T-helper 1 cell treated with Interleukin-12 subunit alpha and Interleukin-12 subunit beta and Interleukin-4 antibody, amounts not matched to agents 30 ng/mL and 1 ng/mL, for 36 hours (primary cell): ENCODE data around the gene PRICKLE1. TPM values are rescaled to one million over a fixed set of nuclear protein-coding genes. Genes with fewer than 3 reads are reported as not detected.
"Not testable (repeated sequence)": the region's sequence is repeated elsewhere in the genome, so short reads cannot be mapped to it uniquely, and the experiment has no call there.

Experiments
- intact Hi-C: fragments of 100-400 bp; cut with micrococcal nuclease; formaldehyde crosslinking; loops from one replicate; pipeline ENCODE4 v1.15.1; 2024
- total RNA-seq: library from RNA; stranded (reverse); gene quantifications from 2 replicates; pipeline ENCODE4 v1.2.3, GENCODE V29; 2022

Gene PRICKLE1
- total RNA-seq, 1 donor from 2014 or later: 0.15 TPM

DNA sequence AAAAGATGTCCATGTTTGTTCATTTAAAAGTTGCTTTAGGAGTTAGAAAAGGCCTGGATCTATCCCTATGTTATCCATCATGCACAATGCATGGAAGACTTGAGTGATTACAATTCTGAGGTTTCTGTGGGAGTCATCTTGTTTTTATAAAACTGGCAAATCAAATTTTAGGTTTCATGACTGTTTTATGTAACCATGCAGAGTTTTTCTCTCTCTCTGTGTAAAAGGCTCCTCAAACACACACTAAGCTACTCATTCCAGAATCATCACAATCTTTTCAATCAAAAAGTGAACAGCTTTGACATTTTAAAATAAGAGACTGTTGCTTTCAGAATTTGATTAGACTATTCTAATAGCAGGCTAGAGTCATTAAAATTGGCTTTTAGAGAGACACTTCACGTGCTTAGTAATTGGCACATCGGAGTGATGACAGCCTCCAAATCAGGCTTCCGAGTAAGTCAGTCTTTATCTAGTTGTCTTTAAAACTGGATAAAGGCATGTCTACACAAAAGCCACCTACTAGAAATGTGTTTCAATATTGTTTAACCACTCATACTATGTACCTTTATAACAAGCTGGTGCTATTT lies 31.9 kb downstream of the PRICKLE1 start:
- intact Hi-C loops: no loop called here

- intact Hi-C loops: no loop called here
Observed at GRCh38 chr12:42556917-42557316, 32.6 kb downstream of the PRICKLE1 start.

DNA sequence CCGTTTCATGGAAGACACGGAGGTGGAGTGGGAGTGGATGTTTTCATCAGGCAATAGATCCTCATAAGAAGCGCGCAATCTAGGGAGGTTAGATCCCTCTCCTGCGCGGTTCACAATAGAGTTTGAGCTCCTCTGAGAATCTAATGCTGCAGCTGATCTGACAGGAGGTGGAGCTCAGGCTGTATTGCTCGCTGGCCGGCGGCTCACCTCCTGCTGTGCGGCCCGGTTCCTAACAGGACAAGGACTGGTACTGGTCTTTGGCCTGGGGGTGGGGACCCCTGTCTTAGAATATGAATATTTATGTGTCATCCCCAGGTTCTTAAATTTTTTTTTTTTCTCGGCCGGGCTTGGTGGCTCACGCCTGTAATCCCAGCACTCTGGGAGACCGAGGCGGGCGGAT lies 36.7 kb downstream of the PRICKLE1 start:
- intact Hi-C loops: no loop called here

DNA sequence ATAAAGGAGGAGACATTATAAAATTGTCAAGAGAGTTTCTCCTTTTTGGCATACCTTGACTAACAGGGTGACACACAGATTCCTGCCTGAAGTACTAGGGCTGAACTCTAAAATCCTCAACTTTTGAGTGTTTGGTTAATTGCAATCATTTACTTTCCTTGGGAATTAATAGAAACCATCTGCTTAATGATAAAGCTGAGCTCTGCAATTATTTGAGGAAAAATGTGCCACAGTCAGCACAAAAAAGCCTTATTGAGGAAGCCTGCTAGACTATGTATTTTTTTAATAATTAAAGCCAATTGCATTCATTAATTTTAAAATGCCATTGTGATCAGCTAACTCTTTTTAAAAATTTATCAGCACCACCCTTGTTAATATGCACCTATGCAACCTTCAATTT lies 38.7 kb downstream of the PRICKLE1 start:
- intact Hi-C loops: no loop called here

DNA sequence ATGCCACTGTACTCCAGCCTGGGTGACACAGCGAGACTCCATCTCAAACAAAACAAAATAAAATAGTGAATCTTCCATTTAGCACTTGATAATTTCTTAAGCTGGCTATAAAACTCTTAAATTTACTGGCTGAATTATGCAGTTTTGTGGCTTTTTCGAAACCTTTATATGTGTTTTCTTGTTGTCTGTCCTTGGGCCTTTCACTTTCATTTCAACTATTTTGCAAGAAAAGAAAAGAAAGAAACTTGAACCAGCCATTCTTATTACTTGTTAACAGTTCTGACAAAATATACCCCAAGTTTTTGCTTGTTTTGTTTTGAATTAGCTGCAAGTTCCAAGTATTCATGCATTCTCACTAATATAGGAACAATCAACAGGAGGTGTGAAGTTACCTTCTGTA lies 42.8 kb downstream of the PRICKLE1 start:
- intact Hi-C loops: no loop called here

DNA sequence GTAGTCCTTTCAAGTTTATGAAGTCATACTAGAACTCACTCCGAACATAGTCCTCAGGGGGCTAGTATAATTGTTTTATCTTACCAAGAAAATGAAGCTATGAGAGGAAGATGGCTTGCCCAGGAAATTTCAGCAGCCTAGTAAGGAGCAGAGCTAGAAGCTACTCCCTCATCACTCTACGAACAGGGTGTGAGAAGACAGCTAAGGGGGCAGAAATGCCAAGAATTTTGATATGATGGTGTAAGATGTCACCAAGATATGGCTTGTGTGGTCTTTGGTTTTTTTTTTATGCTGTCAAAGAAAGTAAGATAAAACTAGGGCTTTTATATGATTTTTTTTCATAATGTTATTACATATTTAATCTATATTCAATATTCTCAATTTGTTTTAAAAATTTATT lies 47.6 kb downstream of the PRICKLE1 start:
- intact Hi-C loops: no loop called here

DNA sequence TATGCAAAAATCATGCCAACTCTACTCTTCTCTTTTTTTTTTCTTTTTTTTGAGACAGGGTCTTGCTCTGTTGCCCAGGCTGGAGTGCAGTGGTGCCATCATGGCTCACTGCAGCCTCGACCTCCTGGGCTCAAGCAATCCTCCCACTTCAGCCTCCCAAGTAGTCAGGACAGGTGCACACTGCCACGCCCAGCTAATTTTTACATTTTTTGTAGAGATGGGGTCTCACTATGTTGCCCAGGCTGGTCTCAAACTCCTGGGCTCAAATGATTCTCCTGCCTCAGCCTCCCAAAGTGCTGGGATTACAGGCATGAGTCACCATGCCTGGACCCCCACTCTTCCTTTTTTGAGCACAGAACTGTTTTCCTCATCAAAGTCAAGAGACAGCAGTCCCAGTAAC lies 48.2 kb downstream of the PRICKLE1 start:
- intact Hi-C loops: not testable (repeated sequence)

DNA sequence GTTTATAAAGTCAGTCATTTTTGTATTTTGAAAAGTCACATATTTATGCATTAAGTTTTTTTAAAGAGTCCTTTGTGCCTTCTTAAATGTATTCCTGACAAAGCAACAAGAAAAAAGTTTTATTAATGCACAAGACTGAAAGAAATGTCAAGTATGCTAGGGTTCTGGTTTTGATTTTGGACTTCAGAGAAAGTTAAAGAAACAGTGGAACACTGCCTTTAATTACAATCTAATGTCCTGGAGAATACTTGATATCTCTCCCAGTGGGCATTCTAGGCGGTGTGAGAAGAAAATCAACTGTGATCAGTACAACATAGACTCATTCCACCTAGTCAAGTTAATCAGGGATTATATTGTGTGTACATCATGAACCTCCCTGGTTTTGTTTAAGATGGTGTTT lies 49.9 kb downstream of the PRICKLE1 start:
- intact Hi-C loops: no loop called here

DNA sequence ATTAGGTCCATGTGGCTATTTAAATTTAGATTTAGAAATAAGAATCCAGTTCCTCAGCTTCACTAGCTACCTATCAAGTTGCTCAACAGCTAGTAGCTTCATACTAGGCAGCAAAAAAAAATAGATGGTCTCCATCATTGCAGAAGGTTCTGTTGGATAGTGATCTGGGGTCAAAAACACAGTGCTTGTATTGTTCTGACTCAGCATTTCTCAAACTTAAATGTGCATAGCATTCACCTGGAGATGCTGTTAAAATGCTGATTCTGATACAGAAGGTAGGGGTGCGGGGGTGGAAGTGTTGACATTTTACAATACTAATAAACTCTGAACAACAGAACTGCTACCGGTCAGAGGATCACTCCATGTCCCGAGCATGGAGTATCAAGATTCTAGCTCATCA lies 51.3 kb downstream of the PRICKLE1 start:
- intact Hi-C loops: no loop called here

DNA sequence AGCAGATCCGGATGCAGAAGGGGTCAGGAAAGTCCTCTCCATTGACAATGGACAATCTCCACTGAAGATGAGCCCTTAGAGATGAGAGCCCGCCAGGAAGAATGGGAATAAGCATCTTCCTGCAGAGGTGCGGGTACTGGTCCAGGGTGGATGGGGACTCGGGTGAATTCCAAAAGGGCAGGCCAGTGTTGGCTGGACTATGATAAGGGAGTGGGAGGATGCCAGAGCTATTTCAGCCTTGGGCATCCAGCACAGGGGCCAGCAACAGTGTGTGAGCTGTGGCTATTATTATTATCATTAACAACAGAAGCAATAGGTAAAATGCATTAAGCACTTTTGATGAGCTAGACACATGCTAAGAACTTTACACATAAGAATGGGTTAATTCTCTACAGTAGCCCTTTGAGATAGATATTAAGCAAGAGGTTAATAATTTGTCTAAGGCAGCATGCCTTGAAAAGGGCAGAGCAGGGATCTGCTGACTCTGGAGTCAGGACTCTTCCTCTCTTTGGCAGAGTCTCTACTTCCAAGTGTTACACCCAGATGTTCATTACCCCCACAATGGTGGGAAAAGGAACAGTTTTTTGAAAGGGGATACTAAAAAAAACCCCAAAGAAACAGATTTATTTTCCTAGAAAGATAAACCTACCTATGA lies 55.2 kb downstream of the PRICKLE1 start:
- intact Hi-C loops: no loop called here

DNA sequence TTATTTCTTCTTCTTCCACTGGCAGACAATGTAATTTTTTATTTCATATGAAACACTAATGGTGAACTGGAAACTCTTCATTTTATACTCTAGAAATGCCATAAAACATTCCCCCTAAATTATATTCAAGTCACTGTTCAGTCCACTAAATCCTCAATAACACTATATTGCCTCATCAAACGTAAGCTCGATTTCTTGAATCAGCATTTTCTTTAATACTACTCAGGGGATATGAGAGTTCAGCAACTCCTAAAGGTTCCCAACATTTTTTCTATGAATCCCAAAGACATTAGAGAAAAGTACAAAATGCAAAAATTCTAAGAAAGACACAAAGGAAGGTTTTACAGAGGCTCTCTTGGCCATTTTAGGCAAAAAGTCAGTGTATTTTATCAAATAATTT lies 59.3 kb downstream of the PRICKLE1 start:
- intact Hi-C loops: no loop called here

GRCh38 chr12:42525444-42525843 lies 64.1 kb downstream of the PRICKLE1 start:
- intact Hi-C loops: no loop called here

- intact Hi-C loops: no loop called here
Observed at GRCh38 chr12:42524716-42525115, 64.8 kb downstream of the PRICKLE1 start.

GRCh38 chr12:42516573-42516972 lies 73.0 kb downstream of the PRICKLE1 start:
- intact Hi-C loops: no loop called here

- intact Hi-C loops: no loop called here
Observed at GRCh38 chr12:42511656-42512055, 77.9 kb downstream of the PRICKLE1 start.

DNA sequence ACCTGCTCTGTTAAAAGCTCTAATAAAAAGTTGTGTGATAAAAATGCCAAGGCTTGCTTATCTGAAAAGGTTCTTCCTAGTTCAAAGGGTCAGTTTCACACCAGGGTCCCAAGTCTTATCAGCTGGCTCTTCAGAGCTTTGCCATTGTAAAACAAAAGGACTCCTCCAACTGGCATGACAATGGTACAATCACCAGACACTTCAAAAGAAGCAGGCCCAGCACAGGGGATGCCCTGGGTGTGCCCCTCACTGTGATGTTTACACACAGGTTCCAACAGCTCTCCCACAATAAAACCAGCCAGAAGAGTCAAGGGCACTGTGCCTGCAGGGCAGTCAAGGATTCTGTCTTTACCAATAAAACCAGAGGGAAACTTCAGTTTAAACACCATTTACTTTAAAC lies 78.7 kb downstream of the PRICKLE1 start:
- intact Hi-C loops: no loop called here

DNA sequence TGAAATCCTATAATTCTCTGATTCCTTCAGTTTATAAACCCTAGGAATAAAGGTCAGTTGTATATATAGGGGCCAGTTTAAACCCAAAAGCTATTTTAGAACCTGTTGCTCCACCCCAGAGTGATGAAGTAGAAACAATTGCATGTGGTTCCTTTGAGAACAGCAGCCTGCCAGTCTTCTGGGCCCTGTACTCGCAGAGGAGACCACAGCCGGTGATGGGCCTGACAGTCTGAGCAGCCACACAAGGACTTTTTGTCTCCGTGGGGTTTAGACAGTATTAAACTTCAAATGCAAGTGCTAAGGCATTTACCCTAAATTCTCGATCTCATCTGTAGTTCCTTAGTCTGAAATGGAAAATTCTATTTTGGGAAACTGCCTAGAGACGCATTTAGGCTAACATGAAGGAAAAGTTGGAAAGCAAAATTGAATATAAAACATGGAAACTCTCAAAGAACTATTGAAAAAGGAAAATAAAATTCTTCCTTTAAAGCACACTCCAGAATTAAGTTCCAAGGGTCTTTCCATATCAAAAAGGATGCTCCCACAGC lies 80.6 kb downstream of the PRICKLE1 start:
- intact Hi-C loops: no loop called here

DNA sequence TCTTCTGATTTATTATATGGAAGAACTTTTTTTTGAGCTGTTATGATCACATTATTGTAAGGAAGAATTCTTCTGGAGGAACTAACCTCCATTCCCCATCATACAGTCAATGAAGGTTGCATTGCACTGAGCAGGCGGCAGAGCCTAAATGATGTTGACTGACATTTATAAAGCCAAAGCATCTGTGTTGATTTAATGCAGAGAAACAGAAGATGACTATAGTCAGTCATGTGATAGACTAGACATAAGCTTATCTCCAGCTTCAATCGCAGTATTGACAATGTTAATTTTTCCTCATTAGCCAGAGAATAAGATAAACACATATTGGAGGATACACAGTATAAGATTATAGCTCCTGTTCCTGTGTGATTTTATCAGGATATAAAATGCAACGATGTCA lies 82.0 kb downstream of the PRICKLE1 start:
- intact Hi-C loops: no loop called here

- intact Hi-C loops: no loop called here
Observed at GRCh38 chr12:42507081-42507480, 82.5 kb downstream of the PRICKLE1 start.

- intact Hi-C loops: no loop called here
Observed at GRCh38 chr12:42504049-42504448, 85.5 kb downstream of the PRICKLE1 start.

DNA sequence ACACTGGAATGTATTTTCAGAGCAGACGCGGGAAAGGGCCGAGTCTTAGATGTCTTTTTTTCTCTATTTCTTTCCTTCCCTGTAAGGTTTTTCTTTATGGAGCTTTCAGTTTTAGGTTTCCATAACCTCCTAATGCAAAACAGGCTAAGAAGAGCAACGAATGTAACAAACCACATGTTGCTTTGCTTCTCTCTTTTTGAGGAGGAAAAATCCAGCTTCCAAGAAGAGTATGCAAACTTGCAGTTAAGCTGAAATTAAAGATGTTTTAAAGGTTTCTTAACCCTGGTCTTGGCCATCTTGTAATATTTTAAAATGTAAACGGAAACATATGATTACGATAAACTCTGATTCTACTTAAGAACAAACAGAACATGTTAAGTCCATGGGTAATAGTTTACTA lies 86.9 kb downstream of the PRICKLE1 start:
- intact Hi-C loops: no loop called here

DNA sequence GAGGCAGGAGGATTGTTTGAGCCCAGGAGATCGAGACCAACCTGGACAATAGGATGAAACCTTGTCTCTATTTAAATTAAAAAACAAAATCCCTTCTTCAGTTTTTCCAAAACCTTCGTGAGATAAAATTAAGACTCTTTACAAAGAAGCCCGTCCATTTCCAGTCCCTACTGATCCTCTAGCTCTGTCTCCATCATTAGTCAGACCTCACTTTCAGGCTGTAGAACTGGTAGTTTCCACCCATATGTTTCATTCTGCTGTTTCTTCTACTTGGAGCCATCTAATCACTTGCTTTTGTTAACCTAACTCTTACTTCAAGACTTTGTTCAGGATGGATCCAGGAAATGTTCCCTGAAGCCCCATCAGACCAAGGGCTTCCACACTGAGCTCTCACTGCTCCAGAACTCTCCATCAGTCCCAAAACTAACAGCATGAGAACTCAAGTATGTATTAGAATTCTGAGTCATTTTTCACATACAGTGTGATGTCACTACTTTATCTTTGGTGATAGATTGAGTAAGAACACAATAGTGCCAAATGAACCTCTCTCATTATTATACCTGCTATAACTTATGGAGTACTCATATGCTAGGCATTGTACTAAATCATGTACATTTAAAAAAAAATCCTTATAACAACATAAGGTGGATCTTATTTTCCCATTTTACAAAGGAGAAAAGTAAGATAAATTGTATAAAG lies 90.8 kb downstream of the PRICKLE1 start:
- intact Hi-C loops: no loop called here

GRCh38 chr12:42496886-42497285 lies 92.7 kb downstream of the PRICKLE1 start:
- intact Hi-C loops: no loop called here
